A549 (cell line): Measurements from ENCODE around the gene XRN1. TPM values are rescaled to one million over a fixed set of nuclear protein-coding genes. Genes with fewer than 3 reads are reported as not detected.
"Not testable (repeated sequence)": the region's sequence is repeated elsewhere in the genome, so short reads cannot be mapped to it uniquely, and the experiment has no call there.

Experiments used
- ATAC-seq, 2 experiments: fragments of 200-7000 bp in 1 of 2; fragments of >200 bp in 1 of 2; cut with Nextera tagmentation in 1 of 2; cut with Tn5 transposase in 1 of 2; 3 replicates each; pipeline versions ENCODE4 v1.8.0 to v1.9.1; 2018 to 2020; ENCODE audit warnings: mild to moderate bottlenecking in 1 of 2, moderate library complexity in 1 of 2
- CTCF ChIA-PET: fragments of 300-600 bp; sonication (Branson Sonifier 250); formaldehyde crosslinking; extraction: SDS; loops from one replicate; lab custom pipeline; 2021; ENCODE audit warnings: antibody characterized with exemption, inconsistent platforms; lab: Yijun Ruan, JAX
- POLR2A ChIA-PET: fragments of 350-600 bp; formaldehyde crosslinking; extraction: SDS; loops from one replicate; lab custom pipeline; 2021; ENCODE audit warnings: antibody characterized with exemption, inconsistent platforms; lab: Yijun Ruan, JAX
- DNase-seq, 2 experiments: peaks; one replicate each; pipeline versions ENCODE4 v3.0.0 to v3.0.0-alpha.2; 2011 to 2016; ENCODE audit warnings: low read depth in 1 of 2, low spot score in 1 of 2
- FAIRE-seq: peaks from 2 replicates; lab custom pipeline; 2011; peaks lifted over from hg19 to GRCh38; lab: Jason Lieb, UNC
- H3K27ac ChIP-seq, 2 experiments: fragments of >200 bp; sonication (Bioruptor Twin); formaldehyde crosslinking; 3 replicates each; pipeline ENCODE4 v1.5.1; 2016 to 2017
- H3K4me1 ChIP-seq: fragments of >200 bp; sonication (Bioruptor Twin); formaldehyde crosslinking; 3 replicates; pipeline ENCODE4 v1.6.1; 2016
- H3K4me2 ChIP-seq: fragments of >200 bp; sonication (Bioruptor Twin); formaldehyde crosslinking; 3 replicates; pipeline ENCODE4 v1.6.1; 2016
- H3K4me3 ChIP-seq: fragments of >200 bp; sonication (Bioruptor Twin); formaldehyde crosslinking; 3 replicates; pipeline ENCODE4 v1.5.1; 2016
- H3K9me3 ChIP-seq: fragments of >200 bp; sonication (Bioruptor Twin); formaldehyde crosslinking; 3 replicates; pipeline ENCODE4 v1.6.1; 2016
- CHD2 ChIP-seq: fragments of 150-350 bp; IDR thresholded peaks from 2 replicates; pipeline ENCODE4 v1.6.1; 2014; ENCODE audit warnings: low read length; ENCODE audit not compliant: partially characterized antibody
- E2F6 ChIP-seq: IDR thresholded peaks from 2 replicates; pipeline ENCODE4 v1.6.1; 2012; ENCODE audit warnings: low read depth, borderline replicate concordance
- ELK1 ChIP-seq: fragments of 150-350 bp; IDR thresholded peaks from 2 replicates; pipeline ENCODE4 v1.6.1; 2014; ENCODE audit warnings: low read depth, mild to moderate bottlenecking, low read length
- FOSB ChIP-seq: fragments of 250-450 bp; sonication (Bioruptor Pico); IDR thresholded peaks from 2 replicates; pipeline ENCODE4 v1.5.0; 2020; ENCODE audit warnings: mild to moderate bottlenecking, moderate library complexity
- HES2 ChIP-seq: fragments of >200 bp; sonication (Bioruptor Twin); formaldehyde crosslinking; IDR thresholded peaks from 2 replicates; pipeline ENCODE4 v1.6.1; 2016
- HEYL ChIP-seq: fragments of 250-450 bp; sonication (Bioruptor Pico); IDR thresholded peaks from 2 replicates; pipeline ENCODE4 v1.8.0; 2021; ENCODE audit warnings: mild to moderate bottlenecking, moderate library complexity
- HOXA7 ChIP-seq: fragments of 250-450 bp; sonication (Bioruptor Pico); IDR thresholded peaks from 2 replicates; pipeline ENCODE4 v1.5.0; 2020; ENCODE audit warnings: mild to moderate bottlenecking, moderate library complexity
- JUN ChIP-seq, 2 experiments: fragments of >200 bp; sonication (Bioruptor Twin); formaldehyde crosslinking; IDR thresholded peaks; 2 replicates in 1 of 2; 3 replicates in 1 of 2; pipeline ENCODE4 v1.6.1; 2016 to 2017
- JUNB ChIP-seq: fragments of >200 bp; sonication (Bioruptor Twin); formaldehyde crosslinking; IDR thresholded peaks from 2 replicates; pipeline ENCODE4 v1.6.1; 2016
- MAFK ChIP-seq: fragments of 450-650 bp; IDR thresholded peaks from 2 replicates; pipeline ENCODE4 v1.6.1; 2014; ENCODE audit not compliant: partially characterized antibody
- MAZ ChIP-seq: fragments of 150-350 bp; IDR thresholded peaks from 2 replicates; pipeline ENCODE4 v1.6.1; 2014; ENCODE audit warnings: antibody characterized with exemption, low read depth, low read length, borderline replicate concordance
- NFE2L2 ChIP-seq: fragments of 150-350 bp; conservative IDR thresholded peaks from 2 replicates; pipeline ENCODE4 v1.6.1; 2014; ENCODE audit warnings: low read length
- NPAS2 ChIP-seq: fragments of 250-450 bp; sonication (Bioruptor Pico); IDR thresholded peaks from 2 replicates; pipeline ENCODE4 v1.8.0; 2022; ENCODE audit warnings: mild to moderate bottlenecking, moderate library complexity, borderline replicate concordance
- NR3C1 ChIP-seq: fragments of >200 bp; sonication (Bioruptor Twin); formaldehyde crosslinking; IDR thresholded peaks from 3 replicates; pipeline ENCODE4 v1.6.1; 2017
- POLR2AphosphoS2 ChIP-seq: conservative IDR thresholded peaks from 2 replicates; pipeline ENCODE4 v1.6.1; 2012; ENCODE audit warnings: low read length, improper control_type of control experiment, inconsistent platforms
- TFCP2L1 ChIP-seq: fragments of 250-450 bp; sonication (Bioruptor Pico); IDR thresholded peaks from 2 replicates; pipeline ENCODE4 v1.5.0; 2021; ENCODE audit warnings: mild to moderate bottlenecking
- TP53 ChIP-seq: fragments of 250-450 bp; sonication (Bioruptor Pico); IDR thresholded peaks from 2 replicates; pipeline ENCODE4 v1.5.0; 2021; ENCODE audit warnings: mild to moderate bottlenecking, moderate library complexity
- ZFP36 ChIP-seq: fragments of 450-650 bp; IDR thresholded peaks from 2 replicates; pipeline ENCODE4 v1.6.1; 2014; ENCODE audit warnings: borderline replicate concordance; ENCODE audit not compliant: partially characterized antibody
- WGBS: methylation state at CpG from one replicate; pipeline ENCODE4 v1.1.6; 2017; ENCODE audit errors: missing lambda C conversion rate; 5-methylcytosine and 5-hydroxymethylcytosine counted together
- polyA plus RNA-seq, 4 experiments: library from polyadenylated mRNA; depleted of rRNA in 3 of 4; stranded (reverse); fragments of >200 nt; fragmentation: RNase III in 1 of 4; extraction: RNeasy Plus Mini Kit Qiagen cat#74134 plus additional on column Dnase treatment in 1 of 4; gene quantifications; 2 replicates in 3 of 4; 3 replicates in 1 of 4; pipeline ENCODE4 v1.2.3, GENCODE V29; 2011 to 2017

XRN1 gene
- polyA plus RNA-seq, 2 of the 4 experiments (the other 2 are of a cell fraction) = 4.2 to 22.6 TPM

- Histone ChIP-seq H3K4me3 (no peak overlapping the region), H3K4me2 (peak overlapping the region; percentile 80; the same call in 2 of the 3 replicates), H3K9me3 (no peaks in the 10 kb centered on the region), H3K4me1 (peaks cover 12% of the 10 kb centered on the region; the same call in 2 of the 3 replicates), H3K27ac (no peak overlapping the region)
- TF ChIP-seq CHD2 = no peak
- TF ChIP-seq TP53 = no peak
- TF ChIP-seq HOXA7 = no peak
- no peak for TF ChIP-seq HES2
- no peak for TF ChIP-seq FOSB (CRISPR knock-in tag)
- no peak for TF ChIP-seq TFCP2L1 (CRISPR knock-in tag)
- CTCF ChIA-PET = no interaction called here
- ATAC-seq (no peak), DNase-seq (no peak), FAIRE-seq (no peak)
- POLR2A ChIA-PET = no interaction called here
- 91% methylated on average over 6 of the region's 6 CpGs for WGBS
These were observed 2.0 kb downstream of the XRN1 start for GRCh38 chr3:142445816-142446254.

GRCh38 chr3:142444343-142444742, 3.5 kb downstream of the XRN1 start:
- no peak overlapping the region for H3K4me2 ChIP-seq
- CTCF ChIA-PET = no interaction called here
- H3K27ac ChIP-seq = no peak overlapping the region
- TF ChIP-seq MAZ (no peak), E2F6 (no peak), NFE2L2 (no peak), NR3C1 (no peak), JUN (IDR thresholded peaks at IDR 0.05) (no peak)
- TF ChIP-seq, all 56 proteins: peak for 0
- no peak for FAIRE-seq
- POLR2A ChIA-PET = no interaction called here
- Histone ChIP-seq H3K4me1 (peaks cover 12% of the 10 kb centered on the region; the same call in 2 of the 3 replicates), H3K4me3 (no peak overlapping the region), H3K9me3 (no peaks in the 10 kb centered on the region)
- 94% methylated on average over 11 of the region's 11 CpGs for WGBS
- no peak for ATAC-seq
- no peak for DNase-seq

GRCh38 chr3:142443060-142443459, 4.8 kb downstream of the XRN1 start:
- FAIRE-seq, POLR2A ChIA-PET, H3K4me2 ChIP-seq, H3K4me1 ChIP-seq, CTCF ChIA-PET, H3K27ac ChIP-seq, H3K4me3 ChIP-seq, DNase-seq, H3K9me3 ChIP-seq, ATAC-seq: not testable (repeated sequence)
- WGBS = 82% methylated on average over 12 of the region's 12 CpGs

GRCh38 chr3:142439499-142440220, 8.2 kb downstream of the XRN1 start:
- DNase-seq, ATAC-seq, CTCF ChIA-PET, H3K4me2 ChIP-seq, H3K9me3 ChIP-seq, FAIRE-seq, H3K27ac ChIP-seq, H3K4me1 ChIP-seq, POLR2A ChIA-PET, H3K4me3 ChIP-seq: not testable (repeated sequence)
- 90% methylated on average over 15 of the region's 15 CpGs for WGBS

GRCh38 chr3:142438096-142438495, 9.7 kb downstream of the XRN1 start:
- ATAC-seq, POLR2A ChIA-PET: not testable (repeated sequence)

GRCh38 chr3:142436951-142437585, 10.8 kb downstream of the XRN1 start:
- Histone ChIP-seq H3K9me3 (no peaks in the 10 kb centered on the region), H3K27ac (no peak overlapping the region), H3K4me1 (no peaks in the 10 kb centered on the region), H3K4me2 (no peak overlapping the region), H3K4me3 (no peak overlapping the region)
- ChIA-PET CTCF (no interaction called here), POLR2A (no interaction called here)
- no peak for DNase-seq
- no peak for ATAC-seq
- FAIRE-seq = no peak
- TF ChIP-seq MAFK = no peak
- TF ChIP-seq TP53 = no peak
- TF ChIP-seq HEYL = no peak
- no peak for TF ChIP-seq JUNB
- no peak for TF ChIP-seq POLR2AphosphoS2
- no peak for TF ChIP-seq FOSB (CRISPR knock-in tag)
- no peak for TF ChIP-seq ZFP36
- no peak for TF ChIP-seq NPAS2 (CRISPR knock-in tag)
- no peak for TF ChIP-seq ELK1

More at GRCh38 chr3:142438096-142438495, 9.7 kb downstream of the XRN1 start:
- H3K9me3 ChIP-seq, H3K27ac ChIP-seq, H3K4me3 ChIP-seq, H3K4me1 ChIP-seq, H3K4me2 ChIP-seq, CTCF ChIA-PET, FAIRE-seq, DNase-seq: not testable (repeated sequence)
- 92% methylated on average over 11 of the region's 11 CpGs for WGBS
